CD4-positive, alpha-beta T cell treated with Interleukin-1 beta for 1 hour (primary cell): ENCODE results near the gene TNS1.
A peak's percentile ranks its signal among the peaks of the same experiment; 100 is the strongest.

Source experiments
- DNase-seq, 2 donors: peaks; one replicate each; pipeline ENCODE4 v3.0.0-alpha.2; 2020 to 2022

The TNS1 gene

GRCh38 chr2:217863883-217864282, 138.9 kb downstream of the TNS1 start:
- DNase-seq = no peak

GRCh38 chr2:217861334-217861877, 141.4 kb downstream of the TNS1 start:
- no peak for DNase-seq

DNA sequence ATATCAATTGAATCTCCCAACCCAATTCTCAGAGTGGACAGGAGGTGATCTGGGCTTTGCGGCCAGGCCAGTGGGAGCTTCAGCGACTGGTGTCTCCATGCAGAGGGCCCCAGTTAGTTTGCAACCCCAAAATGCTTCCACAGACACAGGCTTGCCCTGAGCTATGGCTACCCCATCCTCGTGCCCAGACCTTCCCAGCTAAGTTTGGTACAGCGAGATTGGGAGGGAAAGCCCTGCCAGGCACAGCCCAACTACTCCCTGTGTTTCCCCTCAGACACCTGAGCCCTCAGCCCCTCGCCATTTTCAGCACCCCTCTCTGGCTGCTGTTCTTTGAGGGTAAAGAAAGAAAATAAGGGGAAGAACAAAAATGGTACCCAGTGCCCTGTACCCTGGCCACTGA, 142.9 kb downstream of the TNS1 start:
- DNase-seq = no peak

DNA sequence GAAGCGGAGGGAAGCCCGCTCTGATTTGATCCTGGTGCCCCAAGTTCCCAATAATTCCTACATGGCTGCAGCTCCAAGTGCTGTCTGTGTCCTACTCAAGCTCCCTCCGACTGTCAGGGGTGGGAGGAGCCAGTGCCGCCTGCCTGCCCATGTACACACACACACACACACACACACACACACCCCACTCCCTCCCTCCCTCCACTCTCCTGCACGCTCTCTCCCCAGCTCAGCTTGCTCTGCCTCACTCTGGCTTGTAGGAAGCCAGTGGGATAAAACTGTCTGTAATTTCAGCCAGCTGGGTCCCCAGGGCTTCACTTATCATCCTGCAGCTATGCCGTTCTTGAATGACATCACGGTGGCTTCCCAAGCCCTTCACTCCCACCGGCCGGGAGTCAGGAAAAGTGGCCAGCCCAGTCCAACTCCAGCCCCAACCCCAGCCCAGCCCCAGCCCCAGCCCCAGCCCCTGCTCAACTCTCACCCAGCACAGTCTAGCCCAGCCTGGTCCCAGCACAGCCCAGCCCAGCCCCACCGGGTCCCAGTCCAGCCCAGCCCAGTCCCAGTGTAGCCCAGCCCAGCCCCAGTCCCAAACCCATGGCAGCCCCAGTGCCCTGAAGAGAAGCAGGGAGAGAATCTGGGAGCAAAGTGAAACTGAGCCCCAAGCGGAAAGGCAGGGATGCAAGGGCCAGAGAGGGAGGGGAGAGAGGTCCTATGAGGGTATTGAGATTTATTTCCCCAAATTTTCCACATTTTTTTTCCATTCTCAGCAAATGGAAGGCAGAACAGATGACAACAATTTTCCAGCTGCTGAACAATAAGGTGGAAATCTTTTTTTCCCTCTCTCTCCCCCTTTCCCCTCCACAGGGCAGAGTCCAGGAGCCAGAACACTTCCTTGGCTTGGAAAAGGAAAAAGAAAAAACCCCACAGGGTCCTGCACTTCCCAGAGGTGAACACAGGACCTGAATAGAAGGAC, 144.0 kb downstream of the TNS1 start:
- DNase-seq = no peak

DNA sequence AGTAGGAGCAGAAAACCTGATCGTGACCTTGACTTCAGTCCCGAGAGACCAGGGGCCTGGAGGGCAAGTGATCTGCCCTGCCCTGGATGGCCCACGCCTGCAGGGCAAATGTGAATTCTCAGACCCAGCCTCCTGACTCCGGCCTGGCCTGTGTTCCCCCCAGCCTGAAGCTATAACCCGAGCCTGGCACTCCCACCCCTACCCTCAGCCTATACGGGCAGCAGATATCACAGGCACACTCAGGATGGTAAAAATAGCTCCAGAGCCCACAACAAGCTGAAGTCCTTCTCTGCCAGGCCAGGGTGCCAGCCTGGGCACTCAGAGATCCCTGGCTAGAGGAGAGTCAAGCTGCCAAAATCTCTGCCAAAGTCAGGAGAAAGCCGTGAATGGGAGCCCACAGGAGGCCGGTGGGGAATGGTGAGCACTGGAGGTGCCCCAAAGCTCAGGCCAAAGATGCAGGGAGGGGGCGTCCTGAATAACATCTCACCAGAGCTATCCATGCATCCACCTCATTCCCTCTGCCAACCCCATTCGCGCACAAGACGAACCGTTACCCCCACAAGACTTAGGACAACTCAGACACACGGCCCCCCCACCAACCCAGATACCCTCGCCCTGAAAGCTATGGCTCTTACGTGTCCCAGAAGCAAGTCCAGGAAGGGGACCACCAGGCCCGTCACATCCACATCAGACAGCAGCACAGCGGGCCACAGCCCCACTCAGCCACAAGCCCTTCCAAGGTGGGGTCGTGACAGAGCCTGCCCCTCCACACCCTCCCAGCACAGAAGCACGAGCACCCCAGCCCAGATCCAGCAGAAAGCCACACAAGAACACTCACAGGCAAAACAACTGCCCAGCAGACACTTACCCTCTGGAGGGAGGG, 144.9 kb downstream of the TNS1 start:
- DNase-seq = no peak

DNA sequence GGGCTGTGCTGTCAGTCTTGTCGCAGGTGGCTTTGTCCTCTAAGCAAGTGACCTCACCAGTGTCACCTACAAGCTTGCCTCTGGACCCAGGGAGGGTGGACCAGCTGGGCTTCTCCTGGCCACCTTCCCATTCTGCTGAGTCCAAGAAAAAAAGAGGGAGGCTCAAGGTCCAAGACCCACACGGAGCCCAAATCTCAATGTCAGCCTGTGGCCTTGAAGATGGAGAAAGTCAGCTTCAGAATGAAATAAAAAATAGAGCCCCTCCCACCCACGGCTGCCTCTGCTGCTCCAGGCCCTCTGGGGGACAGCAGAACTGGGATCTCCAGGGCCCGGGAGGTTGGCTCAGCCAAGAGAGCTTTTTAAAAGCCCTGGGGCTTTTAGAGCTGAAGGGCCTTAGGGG, 145.9 kb downstream of the TNS1 start:
- DNase-seq = no peak

DNA sequence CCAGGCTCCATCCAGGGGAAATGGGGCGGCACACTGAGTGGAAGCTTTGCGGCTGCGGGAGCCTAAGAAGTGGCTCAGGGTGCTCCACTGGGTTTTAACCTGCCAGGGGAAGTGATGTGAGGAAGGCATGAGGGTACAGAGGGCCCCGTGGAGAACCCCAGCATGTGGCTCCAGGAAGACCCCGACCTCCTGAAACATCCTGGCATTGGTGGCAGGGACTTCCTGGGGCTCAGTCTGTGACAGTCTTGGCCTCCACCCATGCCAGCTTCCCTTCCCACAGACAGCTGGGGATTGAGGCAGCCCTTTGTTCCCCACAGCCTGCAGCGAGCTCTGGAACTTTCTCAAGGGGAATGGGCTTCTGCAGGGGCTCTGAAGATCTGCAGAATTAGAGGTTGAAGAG, 146.6 kb downstream of the TNS1 start:
- no peak for DNase-seq

- DNase-seq = no peak
These were observed 147.9 kb downstream of the TNS1 start for GRCh38 chr2:217854684-217855420.

GRCh38 chr2:217853961-217854360, 148.8 kb downstream of the TNS1 start:
- DNase-seq = no peak

DNA sequence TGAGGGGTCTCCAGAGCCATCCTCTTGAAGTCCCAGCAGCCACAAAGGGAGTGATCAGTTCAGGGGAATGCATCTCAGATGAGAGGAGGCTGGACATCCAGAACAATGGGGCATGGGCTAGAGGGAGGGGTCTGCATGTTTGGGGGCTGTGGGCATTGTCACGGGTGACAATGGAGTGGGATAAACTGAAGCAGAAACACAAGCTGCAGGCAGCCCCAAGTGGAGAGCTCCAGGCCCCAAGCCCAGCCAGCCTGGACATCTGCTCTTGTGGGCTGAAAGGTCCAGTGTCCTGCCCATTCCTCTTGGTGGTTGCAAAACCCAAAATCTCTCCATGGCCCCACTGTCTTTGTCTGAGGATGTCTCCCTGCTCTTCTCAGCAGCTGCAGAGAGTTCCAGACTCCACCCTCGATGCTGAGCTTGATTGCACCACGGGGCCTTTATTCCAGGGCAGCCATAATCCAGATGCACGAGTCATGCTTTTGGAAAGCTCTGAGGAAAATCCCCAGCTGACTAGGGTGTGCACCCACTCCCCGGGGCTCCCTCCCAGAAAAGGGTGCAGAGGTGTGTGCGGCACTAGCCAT, 149.4 kb downstream of the TNS1 start:
- DNase-seq = no peak

- DNase-seq = no peak
These were observed 150.1 kb downstream of the TNS1 start for GRCh38 chr2:217852555-217853211.

GRCh38 chr2:217851191-217852020, 151.4 kb downstream of the TNS1 start:
- peak; percentile 2 to 34 for DNase-seq

DNA sequence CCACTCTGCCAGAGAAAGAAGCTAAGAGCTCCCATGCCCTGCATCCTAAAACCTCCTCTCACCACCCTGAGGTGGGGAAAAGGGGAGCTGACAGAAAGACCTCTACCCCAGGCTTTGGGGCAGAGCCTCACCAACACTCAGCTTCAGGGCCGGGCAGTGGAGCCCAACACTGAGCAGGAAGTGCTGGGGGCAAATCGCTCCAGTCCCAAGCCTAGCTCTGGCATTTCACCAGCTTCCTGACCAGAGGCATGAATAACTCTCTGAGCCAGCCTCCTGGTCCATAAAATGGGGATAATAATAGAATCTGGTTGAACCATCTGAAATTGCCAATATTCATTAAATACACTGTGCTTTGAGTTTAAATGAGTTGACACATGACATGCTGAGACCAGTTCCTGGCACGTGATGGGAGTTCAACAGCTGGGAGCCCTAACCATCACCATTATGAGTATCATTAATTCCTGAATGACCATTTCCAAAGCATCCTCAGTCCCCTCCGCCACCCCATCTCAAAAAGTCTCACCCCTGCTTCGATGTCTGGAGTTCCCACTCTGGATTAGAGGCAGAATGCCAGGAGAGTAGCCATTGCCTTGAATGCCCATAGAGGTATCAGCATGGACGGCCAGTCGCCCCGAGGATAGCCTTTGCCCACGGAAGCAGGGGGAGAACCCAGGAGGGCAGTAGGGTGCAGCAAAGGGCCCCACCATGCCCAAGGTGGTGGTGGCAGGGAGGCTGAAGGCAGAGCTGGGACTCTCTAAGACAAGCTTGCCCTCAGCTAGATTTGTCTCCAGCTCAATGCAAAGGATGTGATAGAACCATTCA, 153.4 kb downstream of the TNS1 start:
- DNase-seq = no peak

DNA sequence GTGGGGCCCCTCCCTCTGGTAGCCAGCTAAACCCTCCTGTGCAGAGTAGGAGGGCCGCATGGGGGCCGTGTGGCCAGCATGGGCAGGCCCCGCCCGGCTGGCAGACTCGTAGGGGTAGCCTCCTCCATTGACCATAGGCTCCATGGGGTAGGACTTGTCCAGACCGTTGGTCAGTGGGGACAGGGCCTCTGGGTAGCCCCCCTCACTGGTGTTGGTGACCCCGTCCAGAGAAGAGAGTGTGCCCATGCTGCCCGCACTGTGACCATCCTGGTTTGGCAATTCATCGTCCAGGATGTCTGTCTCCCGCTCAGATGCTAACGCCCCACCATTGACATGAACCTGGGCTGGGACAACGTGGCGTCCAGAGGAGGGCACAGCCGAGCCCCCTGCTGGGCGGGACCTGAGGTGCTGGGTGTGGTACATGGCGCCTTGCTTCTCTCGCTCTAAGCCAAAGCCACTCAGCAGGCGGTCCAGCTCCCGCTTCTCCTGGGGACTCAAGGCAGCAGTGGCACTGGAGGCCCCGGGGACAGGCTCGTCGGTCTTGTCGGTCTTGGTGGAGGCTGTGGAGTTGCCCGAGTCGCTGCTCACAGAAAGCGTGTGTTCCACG, 154.3 kb downstream of the TNS1 start:
- no peak for DNase-seq

DNA sequence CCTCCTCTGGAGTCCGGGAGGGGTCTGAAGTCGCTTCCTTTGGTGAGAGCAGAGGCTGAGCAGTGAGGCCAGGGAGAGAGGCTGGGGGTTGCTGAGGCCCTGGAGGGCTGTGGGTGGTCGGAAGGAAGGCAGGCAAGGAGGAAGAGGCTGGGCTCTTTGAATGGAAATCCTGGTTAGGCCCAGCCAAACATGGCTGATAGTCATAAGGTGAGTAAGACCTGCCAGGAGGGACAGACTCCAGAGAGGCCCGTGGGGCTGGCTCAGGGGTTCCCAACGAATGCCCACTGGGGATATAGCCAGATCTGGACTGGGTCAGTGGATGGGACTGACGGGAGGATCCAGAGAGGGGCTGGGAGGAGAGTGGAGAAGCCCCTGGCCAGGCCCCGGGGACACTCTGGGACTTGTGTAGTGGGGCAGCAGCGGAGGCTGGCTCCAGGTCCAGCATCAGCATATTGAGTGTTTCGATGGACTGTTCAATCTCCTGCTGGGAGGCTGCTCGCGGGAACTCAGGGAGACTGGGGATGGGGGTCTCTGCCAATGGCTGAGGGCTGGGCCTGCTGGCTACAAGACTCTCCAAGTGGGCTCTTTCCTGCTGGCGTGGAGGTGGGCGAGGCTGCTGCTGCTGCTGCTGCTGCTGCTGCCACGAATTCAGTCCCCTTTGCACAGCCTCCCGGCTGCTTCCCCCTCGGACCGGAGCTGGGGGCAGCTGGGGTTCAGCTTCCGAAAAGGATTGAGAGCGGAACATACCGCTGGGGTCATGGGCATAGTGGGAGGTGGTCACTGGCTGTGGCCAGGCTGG, 155.0 kb downstream of the TNS1 start:
- DNase-seq = no peak

DNA sequence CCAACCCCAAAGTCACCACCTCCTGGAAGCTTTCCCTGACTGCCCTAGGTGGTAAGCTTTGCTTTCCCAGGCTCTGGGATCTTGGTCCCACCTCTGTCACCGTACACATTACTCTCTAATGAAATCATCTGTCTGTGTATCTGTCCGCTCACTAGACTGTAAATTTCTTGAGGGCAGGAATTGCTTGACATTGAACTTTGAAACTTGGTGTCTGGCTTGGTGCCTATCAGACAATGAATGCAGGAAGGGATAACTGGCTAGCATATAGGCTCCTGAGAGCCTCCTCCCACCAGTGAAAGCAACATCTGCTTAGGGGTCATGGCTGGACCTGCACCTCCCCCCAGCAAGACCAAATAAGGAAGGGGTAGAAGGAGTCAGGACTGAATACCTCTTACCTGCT, 155.7 kb downstream of the TNS1 start:
- DNase-seq = no peak

DNA sequence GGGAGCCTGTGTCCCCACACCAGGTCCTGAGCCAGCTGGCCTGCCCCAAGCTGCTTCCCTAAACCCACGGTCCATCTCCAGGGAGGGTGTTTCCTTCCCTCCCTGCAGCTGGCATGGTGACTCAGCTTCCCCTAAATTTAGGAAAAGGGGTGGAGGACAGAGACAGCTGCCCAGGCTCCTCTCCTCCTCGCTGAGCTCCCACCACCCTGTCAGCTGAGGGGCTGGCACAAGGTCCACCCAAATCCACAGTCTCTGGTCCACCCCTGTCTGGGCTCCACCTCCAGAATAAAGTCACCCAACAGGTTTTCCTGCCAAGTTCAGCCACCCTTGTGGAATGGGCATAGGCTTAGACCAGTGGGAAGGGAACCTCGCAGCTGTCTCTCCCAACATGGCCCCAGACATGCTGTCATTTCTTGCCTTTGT, 156.5 kb downstream of the TNS1 start:
- DNase-seq = no peak

GRCh38 chr2:217845301-217845700, 157.5 kb downstream of the TNS1 start:
- DNase-seq = no peak

- no peak for DNase-seq
These were observed 158.1 kb downstream of the TNS1 start for GRCh38 chr2:217844696-217845095.
